WERI-Rb-1 (cell line): Measurements from ENCODE around the gene LDB3.

Experiments used
- DNase-seq: peaks from one replicate; pipeline ENCODE4 v3.0.0-alpha.2; 2020
- H3K27ac ChIP-seq: fragments of 250-450 bp; sonication (Bioruptor Pico); 2 replicates; pipeline ENCODE4 v1.5.1; 2020; ENCODE audit warnings: mild to moderate bottlenecking, moderate library complexity
- H3K27me3 ChIP-seq: fragments of 250-450 bp; sonication (Bioruptor Pico); 2 replicates; pipeline ENCODE4 v1.5.1; 2021; ENCODE audit warnings: mild to moderate bottlenecking, low read depth, moderate library complexity; ENCODE audit not compliant: insufficient read depth, severe bottlenecking
- H3K36me3 ChIP-seq: fragments of 250-450 bp; sonication (Bioruptor Pico); 2 replicates; pipeline ENCODE4 v1.5.1; 2020; ENCODE audit warnings: mild to moderate bottlenecking, moderate library complexity
- H3K4me3 ChIP-seq: 2 replicates; pipeline ENCODE4 v1.5.1; 2011; ENCODE audit warnings: low read depth, mild to moderate bottlenecking, control low read depth, low read length
- H3K9me3 ChIP-seq: fragments of 250-450 bp; sonication (Bioruptor Pico); 2 replicates; pipeline ENCODE4 v1.5.1; 2021; ENCODE audit warnings: mild to moderate bottlenecking, moderate library complexity; ENCODE audit not compliant: severe bottlenecking
- CTCF ChIP-seq: IDR thresholded peaks from 2 replicates; pipeline ENCODE4 v1.5.1; 2011; ENCODE audit warnings: low read depth, mild to moderate bottlenecking, control low read depth, inconsistent platforms, low read length

The LDB3 gene

GRCh38 chr10:86670290-86670811, 2.0 kb downstream of the LDB3 start:
- Histone ChIP-seq H3K36me3 (no peaks in the 10 kb centered on the region), H3K27me3 (no peaks in the 10 kb centered on the region), H3K9me3 (no peaks in the 10 kb centered on the region), H3K27ac (no peak overlapping the region), H3K4me3 (no peak overlapping the region)
- no peak for DNase-seq
- TF ChIP-seq CTCF = no peak

DNA sequence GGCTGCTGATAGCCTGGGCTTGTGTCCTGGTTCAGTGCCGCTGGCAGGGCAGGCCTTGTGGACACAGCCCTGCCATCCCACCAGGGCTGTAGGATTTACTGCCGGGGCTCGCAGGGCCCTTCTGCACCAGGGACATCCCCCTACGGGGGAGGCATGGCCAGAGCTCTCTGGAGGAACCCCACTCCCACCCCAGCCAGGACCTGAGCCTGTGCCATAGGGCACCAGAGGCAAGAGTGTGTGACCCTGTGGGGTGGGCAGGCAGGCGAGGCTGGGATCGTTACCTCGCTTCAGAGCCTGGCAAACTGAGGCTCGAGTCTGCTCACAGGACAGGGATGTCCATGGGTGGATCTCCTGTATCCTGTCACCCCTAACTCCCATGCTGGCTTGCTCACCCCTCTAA, 2.6 kb downstream of the LDB3 start:
- Histone ChIP-seq H3K36me3 (no peaks in the 10 kb centered on the region), H3K27me3 (no peaks in the 10 kb centered on the region), H3K27ac (no peak overlapping the region), H3K9me3 (no peaks in the 10 kb centered on the region), H3K4me3 (no peak overlapping the region)
- no peak for TF ChIP-seq CTCF
- no peak for DNase-seq

DNA sequence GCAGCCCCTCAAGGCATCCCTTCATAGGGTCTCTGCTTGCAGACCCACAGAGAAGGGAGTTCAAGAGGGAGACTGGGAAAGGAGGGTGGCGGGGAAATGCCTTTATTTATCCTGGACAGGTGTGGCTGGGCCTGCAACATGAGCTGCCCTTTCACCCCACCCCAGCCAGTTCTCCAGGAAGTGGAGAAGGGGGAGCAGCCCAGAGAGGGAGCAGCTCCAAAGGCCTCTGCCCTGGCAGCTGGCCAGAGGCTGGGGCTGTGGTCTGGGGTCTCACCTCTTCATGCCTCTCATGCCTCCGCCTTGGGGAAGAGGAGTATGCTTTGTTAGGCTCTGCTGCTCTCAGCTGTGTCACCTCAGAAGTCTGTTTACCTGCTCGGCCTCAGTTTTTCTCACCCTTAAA, 3.1 kb downstream of the LDB3 start:
- DNase-seq = no peak
- no peaks in the 10 kb centered on the region for H3K27me3 ChIP-seq
- no peak overlapping the region for H3K27ac ChIP-seq
- no peaks in the 10 kb centered on the region for H3K9me3 ChIP-seq
- H3K4me3 ChIP-seq = no peak overlapping the region
- no peak for TF ChIP-seq CTCF
- no peaks in the 10 kb centered on the region for H3K36me3 ChIP-seq

GRCh38 chr10:86671985-86672710, 3.8 kb downstream of the LDB3 start:
- Histone ChIP-seq H3K9me3 (no peaks in the 10 kb centered on the region), H3K27me3 (no peaks in the 10 kb centered on the region), H3K36me3 (no peaks in the 10 kb centered on the region), H3K4me3 (no peak overlapping the region), H3K27ac (peak overlapping the region; percentile 85)
- no peak for DNase-seq
- no peak for TF ChIP-seq CTCF

GRCh38 chr10:86673216-86673826, 5.0 kb downstream of the LDB3 start:
- Histone ChIP-seq H3K27me3 (no peaks in the 10 kb centered on the region), H3K9me3 (no peaks in the 10 kb centered on the region), H3K36me3 (no peaks in the 10 kb centered on the region), H3K27ac (peak overlapping the region; percentile 85), H3K4me3 (no peak overlapping the region)
- DNase-seq = peak; percentile 57
- TF ChIP-seq CTCF = no peak
